Measurements from ENCODE around the gene NOTCH2.

DNA sequence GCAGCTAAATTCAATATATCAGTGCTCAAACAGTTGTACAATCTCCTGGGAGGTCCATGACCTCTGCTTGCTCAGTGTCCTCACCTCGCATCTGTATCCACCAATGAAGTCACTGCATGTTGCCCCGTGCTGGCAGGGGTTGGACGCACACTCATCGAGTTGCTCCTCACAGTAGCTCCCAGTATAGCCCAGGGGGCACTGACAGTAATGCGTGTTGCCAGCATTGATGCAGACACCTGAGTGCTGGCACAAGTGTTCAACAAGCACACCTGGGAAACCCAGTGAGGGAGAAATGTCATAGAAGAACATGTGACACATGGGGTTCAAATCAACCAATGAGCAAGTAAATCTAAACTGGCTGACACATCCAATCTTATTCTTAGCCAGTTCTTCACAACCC lies 132.3 kb downstream of the NOTCH2 start:
- TF ChIP-seq, protein P1, sequence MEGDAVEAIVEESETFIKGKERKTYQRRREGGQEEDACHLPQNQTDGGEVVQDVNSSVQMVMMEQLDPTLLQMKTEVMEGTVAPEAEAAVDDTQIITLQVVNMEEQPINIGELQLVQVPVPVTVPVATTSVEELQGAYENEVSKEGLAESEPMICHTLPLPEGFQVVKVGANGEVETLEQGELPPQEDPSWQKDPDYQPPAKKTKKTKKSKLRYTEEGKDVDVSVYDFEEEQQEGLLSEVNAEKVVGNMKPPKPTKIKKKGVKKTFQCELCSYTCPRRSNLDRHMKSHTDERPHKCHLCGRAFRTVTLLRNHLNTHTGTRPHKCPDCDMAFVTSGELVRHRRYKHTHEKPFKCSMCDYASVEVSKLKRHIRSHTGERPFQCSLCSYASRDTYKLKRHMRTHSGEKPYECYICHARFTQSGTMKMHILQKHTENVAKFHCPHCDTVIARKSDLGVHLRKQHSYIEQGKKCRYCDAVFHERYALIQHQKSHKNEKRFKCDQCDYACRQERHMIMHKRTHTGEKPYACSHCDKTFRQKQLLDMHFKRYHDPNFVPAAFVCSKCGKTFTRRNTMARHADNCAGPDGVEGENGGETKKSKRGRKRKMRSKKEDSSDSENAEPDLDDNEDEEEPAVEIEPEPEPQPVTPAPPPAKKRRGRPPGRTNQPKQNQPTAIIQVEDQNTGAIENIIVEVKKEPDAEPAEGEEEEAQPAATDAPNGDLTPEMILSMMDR (IDR thresholded peaks at IDR 0.05): no peak
- no peak for TF ChIP-seq POLR2A (IDR thresholded peaks at IDR 0.05)
